Measurements from ENCODE around the gene ATOH8. TPM values are rescaled to one million over a fixed set of nuclear protein-coding genes. Genes with fewer than 3 reads are reported as not detected.

ATOH8 gene
- total RNA-seq, 1 experiment from 2014 or later: 0.20 TPM

GRCh38 chr2:85790032-85790431 is 36.2 kb downstream of the ATOH8 start:
- no peak overlapping the region for H3K4me2 ChIP-seq (ENCODE audit: insufficient read depth, insufficient read length, low read length)
- no peaks in the 10 kb centered on the region for H4K20me1 ChIP-seq (ENCODE audit: control insufficient read depth, insufficient read depth, insufficient read length)
- H3K18ac ChIP-seq (ENCODE audit: insufficient read length, low read depth, low read length): no peak overlapping the region
- no peaks in the 10 kb centered on the region for H3K9me3 ChIP-seq (ENCODE audit: control insufficient read depth, low read depth, low read length)
- no peak overlapping the region for H3K56ac ChIP-seq (ENCODE audit: insufficient read length, low read depth, low read length)
- no peak overlapping the region for H4K8ac ChIP-seq (replicated peaks; ENCODE audit: insufficient read length, low read depth, low read length)
- no peak for TF ChIP-seq CTCF (conservative IDR thresholded peaks at IDR 0.05)
- H2BK12ac ChIP-seq (ENCODE audit: insufficient read length, low read depth, low read length): no peak overlapping the region
- H2BK15ac ChIP-seq (ENCODE audit: low read depth, low read length): no peak overlapping the region
- DNase-seq: no peak
- H2AFZ ChIP-seq (ENCODE audit: low read length): no peak overlapping the region
- Mint-ChIP-seq H3K9me3 (no peaks in the 10 kb centered on the region), H3K27ac (no peak overlapping the region), H3K27me3 (ENCODE audit: low read depth) (peaks cover 12% of the 10 kb centered on the region), H3K4me1 (peaks cover 0 to 6% of the 10 kb centered on the region in 2 experiments; a peak in 2 of 4 replicates), H3K4me3 (no peak overlapping the region), H3K36me3 (ENCODE audit: insufficient read depth in 1 of 3, low read depth in 3 of 3) (no peaks in the 10 kb centered on the region)
- no peak overlapping the region for H4K91ac ChIP-seq (ENCODE audit: insufficient read length, low read depth, low read length)
- H3K79me2 ChIP-seq (ENCODE audit: insufficient read depth, low read length): no peaks in the 10 kb centered on the region
- no CpG with 5 or more reads among the region's 4 CpGs for WGBS (ENCODE audit: extremely low coverage, insufficient read length, low lambda C conversion rate)
- no peaks in the 10 kb centered on the region for H3K27me3 ChIP-seq (ENCODE audit: insufficient read depth, low read length)
- no peak overlapping the region for H2BK120ac ChIP-seq (ENCODE audit: low read depth, low read length, poor library complexity, severe bottlenecking)
- H2BK20ac ChIP-seq (ENCODE audit: low read depth, low read length, poor library complexity, severe bottlenecking): no peak overlapping the region
- no peak overlapping the region for H2AK5ac ChIP-seq (ENCODE audit: insufficient read length, low read length)
- no peak overlapping the region for H3T11ph ChIP-seq (ENCODE audit: low read length)
- no peak overlapping the region for H3K14ac ChIP-seq (ENCODE audit: insufficient read depth, low read length)
- no peak overlapping the region for H2BK5ac ChIP-seq (ENCODE audit: insufficient read length, low read length)
- no peak overlapping the region for H4K5ac ChIP-seq (ENCODE audit: insufficient read length, low read depth, low read length)
- H3K79me1 ChIP-seq (ENCODE audit: insufficient read depth, low read depth, low read length, poor library complexity, severe bottlenecking): no peaks in the 10 kb centered on the region
- H3K9ac ChIP-seq (ENCODE audit: extremely low read depth, insufficient read length, low read length): no peak overlapping the region
- H3K23me2 ChIP-seq (ENCODE audit: insufficient read length, low read depth, low read length, poor library complexity, severe bottlenecking): no peaks in the 10 kb centered on the region
- H3K4ac ChIP-seq (ENCODE audit: low read depth, low read length): no peak overlapping the region
- no peaks in the 10 kb centered on the region for H3K4me1 ChIP-seq (ENCODE audit: insufficient read depth, low read length)
- H3K23ac ChIP-seq (ENCODE audit: insufficient read length, low read depth, low read length): no peak overlapping the region
- no peak overlapping the region for H3K27ac ChIP-seq (ENCODE audit: insufficient read length, low read depth, low read length)
